Measurements from ENCODE around the gene SOCS1.

- TF ChIP-seq CTCF (conservative IDR thresholded peaks at IDR 0.05; ENCODE audit: low read depth, low read length) (no peak), EZH2 (IDR thresholded peaks at IDR 0.05; ENCODE audit: low read length, unreplicated experiment) (no peak)
These were observed 13.3 kb downstream of the SOCS1 start for GRCh38 chr16:11242658-11243057.

All from PC-3 (cell line).